ENCODE results near the gene TAF7L.

DNA sequence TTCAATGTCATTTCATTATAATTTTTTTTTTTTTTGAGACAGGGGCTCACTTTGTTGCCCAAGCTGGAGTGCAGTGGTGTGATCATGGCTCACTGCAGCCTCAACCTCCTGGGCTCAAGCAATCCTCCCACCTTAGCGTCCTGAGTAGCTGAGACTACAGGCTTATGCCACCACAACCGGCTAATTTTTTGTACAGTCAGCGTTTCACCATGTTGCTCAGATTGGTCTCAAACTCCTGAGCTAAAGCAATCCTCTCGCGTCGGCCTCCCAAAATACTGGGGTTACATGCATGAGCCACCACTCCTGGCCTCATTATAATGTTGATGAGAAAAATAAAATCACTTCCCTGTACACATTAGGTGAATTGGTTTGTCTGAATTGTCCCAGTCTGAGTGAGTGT, 16.9 kb downstream of the TAF7L start:
- TF ChIP-seq YY1 (IDR thresholded peaks at IDR 0.05; ENCODE audit: insufficient read depth, insufficient read length) = no peak
- TF ChIP-seq ZNF274 (IDR thresholded peaks at IDR 0.05; ENCODE audit: low read depth, low read length) = no peak
- TF ChIP-seq SUZ12 (IDR thresholded peaks at IDR 0.05; ENCODE audit: extremely low read depth, insufficient read depth, insufficient read length) = no peak
